ENCODE data around the gene ADPGK. TPM values are rescaled to one million over a fixed set of nuclear protein-coding genes. Genes with fewer than 3 reads are reported as not detected.

Gene ADPGK
- total and polyA plus RNA-seq, 11 donors: 7.1 to 31.7 (median 10.4) TPM

GRCh38 chr15:72801590-72802325 lies 18.2 kb upstream of the ADPGK start:
- 36 to 41% (median 38%) methylated on average over 7 of the region's 7 CpGs for WGBS, 4 donors
- Histone ChIP-seq H3K27ac (no peak overlapping the region), H3K27me3 (peaks cover 0 to 33% (median 4%) of the 10 kb centered on the region in 9 donors), H3K4me3 (no peak overlapping the region), H3K36me3 (no peaks in the 10 kb centered on the region), H3K4me1 (peaks cover 0 to 7% (median 0%) of the 10 kb centered on the region in 12 donors), H3K9me3 (no peaks in the 10 kb centered on the region)
- ATAC-seq (no peak), DNase-seq (no peak)
- intact Hi-C loops (cut with DNase I): loop anchor here in 1 of 10 donors (2.0 kb wide), 1 partner anchor 281 kb away; no protein-coding TSS in a partner anchor
- TF ChIP-seq POLR2A (IDR thresholded peaks at IDR 0.05) (no peak), CTCF (IDR thresholded peaks at IDR 0.05) (no peak)

DNA sequence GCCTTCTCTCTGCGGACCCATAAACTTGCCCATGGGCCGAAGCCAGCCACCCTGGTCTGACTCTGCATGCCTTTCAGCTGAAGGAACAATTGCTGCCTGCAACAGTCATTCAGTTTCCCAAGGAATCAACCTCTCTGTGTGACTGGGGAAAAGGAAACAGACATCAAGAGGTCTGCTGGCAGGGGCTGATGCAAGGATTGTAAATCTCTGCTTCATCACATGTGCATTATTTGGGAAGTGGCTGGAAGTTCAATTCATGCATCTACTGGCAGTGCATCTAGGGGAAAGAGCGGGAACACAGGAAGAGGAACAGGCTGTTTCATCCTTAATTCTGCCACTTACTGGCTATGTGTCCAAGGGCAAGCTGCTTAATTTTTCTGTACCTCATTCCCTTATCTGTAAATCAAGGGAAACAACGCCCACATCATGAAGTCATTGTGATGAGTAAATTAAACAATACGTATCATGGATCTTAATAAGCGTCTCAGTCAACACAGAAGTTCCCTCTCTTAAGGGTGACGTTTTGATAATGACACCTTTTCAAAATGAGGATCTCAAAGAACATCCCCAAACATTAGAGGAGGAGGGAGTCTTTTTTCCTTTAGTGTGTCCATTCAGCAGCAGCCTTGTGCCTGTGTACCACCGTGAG lies 17.4 kb upstream of the ADPGK start:
- peaks cover 0 to 40% (median 5%) of the 10 kb centered on the region in 9 donors for H3K27me3 ChIP-seq

GRCh38 chr15:72797834-72798233 lies 14.3 kb upstream of the ADPGK start:
- H3K4me3 ChIP-seq: no peak overlapping the region
- no peak overlapping the region for H3K27ac ChIP-seq
- peaks cover 0 to 15% (median 0%) of the 10 kb centered on the region in 12 donors for H3K4me1 ChIP-seq
- 83 to 89% (median 86%) methylated on average over 6 of the region's 6 CpGs for WGBS, 4 donors
- H3K9me3 ChIP-seq: no peaks in the 10 kb centered on the region
- TF ChIP-seq POLR2A (IDR thresholded peaks at IDR 0.05): no peak
- no peak for TF ChIP-seq CTCF (IDR thresholded peaks at IDR 0.05)
- DNase-seq: no peak
- intact Hi-C loops (cut with DNase I): loop anchor here in 9 of 10 donors (1.0 to 10.0 kb wide), 6 partner anchors 281 to 477 kb away; no protein-coding TSS in a partner anchor
- H3K27me3 ChIP-seq: peaks cover 0 to 50% (median 5%) of the 10 kb centered on the region in 9 donors
- ATAC-seq: no peak
- H3K36me3 ChIP-seq: no peaks in the 10 kb centered on the region

More for the DNA sequence above, 17.4 kb upstream of the ADPGK start:
- Histone ChIP-seq H3K4me3 (no peak overlapping the region), H3K36me3 (no peaks in the 10 kb centered on the region), H3K27ac (no peak overlapping the region), H3K4me1 (peaks cover 0 to 13% (median 0%) of the 10 kb centered on the region in 12 donors), H3K9me3 (no peaks in the 10 kb centered on the region)
- DNase-seq (no peak), ATAC-seq (no peak)
- WGBS, 4 donors: 55 to 62% (median 58%) methylated on average over 7 to 8 of the region's 8 CpGs
- TF ChIP-seq CTCF (IDR thresholded peaks at IDR 0.05): no peak
- TF ChIP-seq POLR2A (IDR thresholded peaks at IDR 0.05): no peak
- intact Hi-C loops (cut with DNase I): loop anchor here in 1 of 10 donors (2.0 kb wide), 1 partner anchor 282 kb away; no protein-coding TSS in a partner anchor

- H3K9me3 ChIP-seq: no peaks in the 10 kb centered on the region
- 18 to 26% (median 22%) methylated on average over 11 to 12 of the region's 12 CpGs for WGBS, 4 donors
- intact Hi-C loops (cut with DNase I): loop anchor here in 9 of 10 donors (1.0 to 10.0 kb wide), 6 partner anchors 281 to 477 kb away; no protein-coding TSS in a partner anchor
- DNase-seq (no peak), ATAC-seq (peak in 1 of 4 donors; percentile 6)
- H3K27me3 ChIP-seq: peaks cover 0 to 50% (median 5%) of the 10 kb centered on the region in 9 donors
- H3K27ac ChIP-seq: peak overlapping the region in 1 of 12 donors; percentile 41
- peak overlapping the region; percentile 17 to 65 (median 52) for H3K4me3 ChIP-seq
- H3K36me3 ChIP-seq: no peaks in the 10 kb centered on the region
- TF ChIP-seq POLR2A (IDR thresholded peaks at IDR 0.05) (no peak), CTCF (IDR thresholded peaks at IDR 0.05) (no peak)
- H3K4me1 ChIP-seq: peaks cover 0 to 15% (median 0%) of the 10 kb centered on the region in 12 donors
Observed at GRCh38 chr15:72797338-72797689, 13.8 kb upstream of the ADPGK start.

Data from heart left ventricle (tissue), 16 donors.